Measurements from ENCODE around the gene APOA1.

DNA sequence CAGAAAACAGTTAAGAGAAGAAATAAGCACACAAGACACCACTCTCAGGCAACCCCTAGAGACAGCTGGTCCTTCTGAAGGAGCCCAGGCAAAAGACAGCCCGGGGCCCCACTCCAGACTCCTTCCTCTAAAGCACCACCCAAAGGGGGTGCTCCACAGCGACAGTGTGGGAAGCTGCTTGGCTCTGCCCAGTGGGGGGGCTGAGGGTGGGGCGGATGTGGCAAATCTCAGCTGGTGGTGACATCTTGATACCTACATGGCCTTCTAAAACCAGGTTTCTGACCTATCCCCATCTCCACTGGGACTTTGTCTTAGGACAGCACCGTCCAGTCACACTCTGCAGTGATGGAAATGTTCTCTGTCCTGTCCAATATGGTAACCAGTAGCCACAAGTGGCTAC lies 10.2 kb upstream of the APOA1 start:
- TF ChIP-seq CTCF (conservative IDR thresholded peaks at IDR 0.05; ENCODE audit: low read depth, low read length) (no peak), CEBPB (IDR thresholded peaks at IDR 0.05; ENCODE audit: low read depth, low read length) (no peak), MAFK (IDR thresholded peaks at IDR 0.05; ENCODE audit: low read depth, low read length) (no peak), SMC3 (IDR thresholded peaks at IDR 0.05; ENCODE audit: low read depth, low read length) (no peak), POLR2A (IDR thresholded peaks at IDR 0.05; ENCODE audit: low read depth, low read length) (no peak), BHLHE40 (IDR thresholded peaks at IDR 0.05; ENCODE audit: low read depth, low read length) (no peak), ELK1 (IDR thresholded peaks at IDR 0.05; ENCODE audit: borderline replicate concordance, low read depth, low read length) (no peak), CHD1 (IDR thresholded peaks at IDR 0.05; ENCODE audit: low read depth, low read length) (no peak), MAZ (IDR thresholded peaks at IDR 0.05; ENCODE audit: borderline replicate concordance, low read depth, low read length) (no peak), RFX5 (IDR thresholded peaks at IDR 0.05; ENCODE audit: low read depth, low read length) (no peak), RCOR1 (IDR thresholded peaks at IDR 0.05; ENCODE audit: insufficient replicate concordance, low read length) (no peak), MXI1 (IDR thresholded peaks at IDR 0.05; ENCODE audit: borderline replicate concordance, low read depth, low read length) (no peak)
- TF ChIP-seq, protein P1, sequence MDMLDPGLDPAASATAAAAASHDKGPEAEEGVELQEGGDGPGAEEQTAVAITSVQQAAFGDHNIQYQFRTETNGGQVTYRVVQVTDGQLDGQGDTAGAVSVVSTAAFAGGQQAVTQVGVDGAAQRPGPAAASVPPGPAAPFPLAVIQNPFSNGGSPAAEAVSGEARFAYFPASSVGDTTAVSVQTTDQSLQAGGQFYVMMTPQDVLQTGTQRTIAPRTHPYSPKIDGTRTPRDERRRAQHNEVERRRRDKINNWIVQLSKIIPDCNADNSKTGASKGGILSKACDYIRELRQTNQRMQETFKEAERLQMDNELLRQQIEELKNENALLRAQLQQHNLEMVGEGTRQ (IDR thresholded peaks at IDR 0.05; ENCODE audit: low read depth, low read length) = no peak

Data from IMR-90 (cell line).